HG02938 (cell line): Measurements from ENCODE around the gene OOSP2.
"Not testable (repeated sequence)": the region's sequence is repeated elsewhere in the genome, so short reads cannot be mapped to it uniquely, and the experiment has no call there.

Experiments used
- ATAC-seq: cut with Tn5 transposase; IDR thresholded peaks from one replicate; pipeline ENCODE4 v1.9.1; 2021; ENCODE audit warnings: mild to moderate bottlenecking, moderate library complexity; ENCODE audit not compliant: unreplicated experiment

Gene OOSP2

GRCh38 chr11:60040109-60040508 lies at the start of gene OOSP2:
Gene OOSP2, plus strand, starts transcription at chr11:60040409. Its CDS starts 51 bp downstream, at chr11:60040460.
- no peak for ATAC-seq

- ATAC-seq, result no peak
Observed at GRCh38 chr11:59990421-59990820, 49.8 kb upstream of the OOSP2 start.

- no peak for ATAC-seq
Observed at GRCh38 chr11:59992425-59992824, 47.8 kb upstream of the OOSP2 start.

- ATAC-seq, result no peak
Observed at GRCh38 chr11:59997800-59998199, 42.4 kb upstream of the OOSP2 start.

- ATAC-seq, result no peak
Observed at GRCh38 chr11:59999691-60000090, 40.5 kb upstream of the OOSP2 start.

GRCh38 chr11:60003729-60004128 lies 36.5 kb upstream of the OOSP2 start:
- ATAC-seq, result no peak

- ATAC-seq, result no peak
Observed at GRCh38 chr11:60005360-60005759, 34.8 kb upstream of the OOSP2 start.

- ATAC-seq, result no peak
Observed at GRCh38 chr11:60016881-60017280, 23.3 kb upstream of the OOSP2 start, which contains the start of gene OOSP4B. Gene OOSP4B, plus strand, starts transcription at chr11:60017181.

- ATAC-seq, result no peak
Observed at GRCh38 chr11:60018058-60018457, 22.2 kb upstream of the OOSP2 start.

- not testable (repeated sequence) for ATAC-seq
Observed at GRCh38 chr11:60020376-60020775, 19.8 kb upstream of the OOSP2 start.

- no peak for ATAC-seq
Observed at GRCh38 chr11:60029015-60029632, 11.1 kb upstream of the OOSP2 start.

GRCh38 chr11:60050422-60050821 lies 10.2 kb downstream of the OOSP2 start:
- not testable (repeated sequence) for ATAC-seq

GRCh38 chr11:60050839-60051238 lies 10.6 kb downstream of the OOSP2 start:
- not testable (repeated sequence) for ATAC-seq

GRCh38 chr11:60056349-60056969 lies 16.2 kb downstream of the OOSP2 start, which contains the start of gene MS4A3:
Gene MS4A3, plus strand, starts transcription at chr11:60056665. Its CDS starts 4,496 bp downstream, at chr11:60061161.
- ATAC-seq, result no peak

GRCh38 chr11:60059052-60059451 lies 18.8 kb downstream of the OOSP2 start:
- ATAC-seq, result no peak

- ATAC-seq, result no peak
Observed at GRCh38 chr11:60059521-60060240, 19.5 kb downstream of the OOSP2 start.

- ATAC-seq, result no peak
Observed at GRCh38 chr11:60064111-60064510, 23.9 kb downstream of the OOSP2 start.

- ATAC-seq, result no peak
Observed at GRCh38 chr11:60065801-60066200, 25.6 kb downstream of the OOSP2 start.

- no peak for ATAC-seq
Observed at GRCh38 chr11:60069450-60069849, 29.2 kb downstream of the OOSP2 start.

GRCh38 chr11:60071644-60072043 lies 31.4 kb downstream of the OOSP2 start:
- not testable (repeated sequence) for ATAC-seq

- no peak for ATAC-seq
Observed at GRCh38 chr11:60077216-60077817, 37.1 kb downstream of the OOSP2 start.
